HG02943 (cell line): ENCODE data around the gene PPARA.

Source experiments
- ATAC-seq: cut with Tn5 transposase; IDR thresholded peaks from one replicate; pipeline ENCODE4 v1.9.1; 2021; ENCODE audit warnings: mild to moderate bottlenecking, low read depth, moderate library complexity; ENCODE audit not compliant: unreplicated experiment

PPARA gene

DNA sequence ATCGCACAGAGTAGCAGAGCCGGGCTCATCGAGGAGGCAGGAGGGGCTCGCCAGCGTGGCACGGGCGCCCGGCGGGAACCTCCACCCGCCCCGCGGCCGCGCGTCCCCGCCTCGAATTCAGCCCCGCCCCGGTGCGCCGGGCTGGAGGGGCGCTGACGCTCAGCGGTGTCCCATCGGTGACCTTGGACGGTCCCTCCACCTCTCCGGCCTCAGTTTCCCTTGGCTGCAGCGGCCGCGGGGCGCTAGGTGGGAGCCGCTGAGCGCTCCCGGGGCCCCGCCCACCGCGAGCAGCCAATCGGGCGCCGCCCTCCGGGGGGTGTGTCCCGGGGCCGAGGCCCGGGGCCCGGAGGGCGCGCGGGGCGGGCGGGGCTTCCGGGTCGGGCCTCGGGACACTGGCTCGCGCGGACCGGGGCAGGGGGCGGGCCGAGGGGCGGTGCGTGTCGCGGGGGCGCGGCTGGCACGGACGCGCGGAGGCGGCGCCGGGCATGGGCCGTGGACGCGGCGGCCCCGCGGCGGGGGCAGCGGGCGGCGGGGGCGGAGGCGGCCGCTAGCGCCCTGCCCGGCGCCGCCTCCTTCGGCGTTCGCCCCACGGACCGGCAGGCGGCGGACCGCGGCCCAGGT lies at the start of gene PPARA:
Gene PPARA, plus strand, starts transcription at position 493 of the 621 bp plus-strand sequence. CDS start 47,858 bp downstream, outside the sequence.
- peak; percentile 54 for ATAC-seq

DNA sequence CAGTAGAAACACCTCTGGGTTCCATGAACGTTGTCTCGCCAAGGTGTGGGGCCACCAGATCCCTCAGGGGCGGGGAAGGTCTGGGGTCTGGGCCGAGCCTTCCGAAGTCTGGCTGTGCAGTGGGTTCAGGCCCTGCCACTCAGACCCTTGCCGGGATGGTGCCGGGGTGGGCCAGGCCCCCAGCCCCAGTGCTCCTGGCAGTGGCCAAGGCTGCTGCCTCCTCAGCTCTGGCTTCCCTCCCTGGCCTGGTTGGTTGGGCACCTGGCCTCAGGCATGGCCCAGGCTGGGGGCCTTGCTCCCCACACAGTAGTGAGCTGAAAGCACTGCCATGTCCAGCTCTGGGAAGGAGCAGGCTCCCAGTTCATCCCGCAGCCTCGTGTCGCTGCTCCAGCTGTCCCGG lies 48.2 kb upstream of the PPARA start:
- ATAC-seq: no peak

DNA sequence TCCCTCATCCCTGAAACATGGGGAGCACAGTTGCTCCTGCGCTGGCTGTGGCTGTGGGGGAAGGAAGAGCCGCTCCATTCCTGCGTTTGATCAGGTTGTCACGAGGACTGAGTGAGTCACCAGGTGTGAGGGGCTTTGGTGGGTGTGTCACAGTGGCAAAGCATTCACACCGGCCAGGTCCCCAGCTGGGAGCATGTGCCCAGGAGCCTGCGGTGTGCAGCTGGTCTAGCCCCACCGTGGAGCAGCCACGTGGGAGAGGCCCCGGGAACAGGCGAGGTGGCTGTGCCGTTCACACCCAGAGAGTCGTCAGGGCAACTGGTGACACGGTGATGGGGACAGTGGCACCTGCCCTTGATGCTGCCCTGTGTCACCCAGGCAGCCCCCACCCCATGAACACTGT lies 47.6 kb upstream of the PPARA start:
- ATAC-seq: no peak

DNA sequence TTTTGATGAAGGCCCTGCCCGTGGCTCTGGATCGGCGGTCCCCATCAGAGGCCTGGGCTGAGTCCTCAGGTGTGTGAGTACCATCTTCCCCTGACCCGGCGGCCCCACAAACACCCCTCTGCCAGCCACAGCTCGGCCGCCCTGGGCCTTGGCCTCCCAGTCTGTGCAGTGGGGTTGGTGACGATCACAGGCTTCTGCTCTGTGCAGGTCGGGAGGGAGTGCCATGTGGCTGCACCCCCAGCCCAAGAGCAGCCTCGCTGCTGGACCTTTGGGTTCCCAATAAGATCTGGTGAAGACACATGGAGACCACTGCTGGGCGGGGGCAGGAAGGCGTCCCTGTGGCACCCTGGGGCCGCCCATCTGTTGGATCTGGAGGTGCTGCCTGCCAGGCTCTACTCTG lies 47.1 kb upstream of the PPARA start:
- ATAC-seq: no peak

DNA sequence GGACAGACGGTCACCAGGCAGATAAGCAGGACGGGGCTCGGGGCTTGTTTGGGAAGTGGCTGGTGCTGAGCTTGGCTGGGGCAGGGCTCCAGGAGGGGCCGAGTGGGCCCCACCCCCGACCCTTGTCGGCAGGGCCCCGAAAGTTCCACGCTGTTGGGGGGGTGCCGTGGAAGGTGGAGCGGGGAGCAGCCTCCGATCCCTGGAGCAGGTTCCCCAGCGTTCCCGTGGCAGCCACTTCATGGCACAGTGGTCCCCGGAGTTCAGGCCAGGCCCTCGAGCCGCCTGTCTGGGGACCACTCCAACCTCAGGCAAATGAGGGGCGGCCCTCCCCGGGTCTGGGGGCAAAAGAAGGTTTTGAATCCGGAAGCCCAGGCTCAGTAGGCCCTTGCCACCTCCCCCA lies 46.7 kb upstream of the PPARA start:
- no peak for ATAC-seq

DNA sequence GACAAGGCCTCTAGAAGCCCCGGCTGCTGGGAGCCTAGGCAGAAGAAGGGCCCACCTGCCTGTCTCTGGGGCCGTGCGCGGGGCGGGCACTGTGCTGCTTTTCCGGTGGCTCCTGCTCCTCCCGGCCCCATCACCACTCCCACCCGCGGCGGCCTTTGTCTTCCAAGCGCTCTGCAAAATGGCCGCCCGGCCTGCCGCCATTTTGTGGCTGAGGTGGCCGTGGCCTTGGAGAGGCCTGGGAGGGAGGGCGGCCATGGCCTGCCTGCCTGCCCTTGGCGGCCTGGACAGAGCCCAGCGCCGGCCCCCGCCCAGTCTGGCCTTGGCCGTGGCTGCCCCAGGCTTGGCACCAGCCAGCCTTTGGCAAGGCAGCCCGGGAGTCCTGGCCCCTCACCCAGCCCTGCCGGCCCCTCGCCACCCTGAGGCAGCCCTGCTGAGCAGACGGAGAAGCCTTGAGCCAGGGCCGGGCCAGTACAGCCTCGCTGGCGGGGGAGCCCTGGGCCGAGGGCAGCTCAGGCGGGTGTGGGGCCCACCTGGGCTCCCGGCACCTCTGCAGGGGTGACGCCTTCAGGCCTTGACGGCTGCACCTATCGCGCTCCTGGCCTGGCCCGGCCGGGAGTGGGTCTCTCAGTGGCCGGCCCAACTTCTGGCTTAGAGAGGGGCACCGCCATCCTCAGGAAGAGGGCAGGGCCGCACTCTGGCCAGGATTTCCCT lies 46.0 kb upstream of the PPARA start:
- ATAC-seq: no peak

DNA sequence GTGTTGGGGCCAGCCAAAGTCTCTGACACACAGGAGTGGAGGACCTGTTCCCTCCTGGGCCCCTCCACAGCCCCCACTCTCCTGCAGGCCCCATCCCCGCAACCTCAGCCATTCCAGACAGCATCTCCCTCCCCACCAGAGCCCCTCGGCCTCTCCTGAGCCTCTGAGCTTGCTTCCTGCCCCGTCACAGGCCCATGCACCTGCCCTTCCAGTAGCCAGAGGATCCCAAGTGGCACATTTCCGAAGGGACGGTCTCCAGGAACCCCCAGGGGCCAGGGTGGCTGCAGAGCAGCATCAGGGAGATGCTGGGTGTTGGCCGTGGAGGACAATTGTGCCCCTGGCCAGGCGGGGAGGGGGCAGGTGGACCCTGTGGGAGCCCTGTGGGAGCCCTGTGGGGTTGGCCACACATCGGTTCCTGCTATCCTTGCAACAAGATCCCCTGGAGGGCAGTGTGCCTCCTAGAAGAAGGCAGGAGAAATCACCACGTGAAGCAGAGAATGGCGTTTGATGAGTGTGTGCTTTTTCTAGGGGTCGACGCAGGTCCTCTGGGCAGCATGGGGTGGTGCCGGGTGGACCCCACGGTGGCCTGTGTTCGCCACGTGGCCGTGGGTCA lies 45.3 kb upstream of the PPARA start:
- no peak for ATAC-seq

DNA sequence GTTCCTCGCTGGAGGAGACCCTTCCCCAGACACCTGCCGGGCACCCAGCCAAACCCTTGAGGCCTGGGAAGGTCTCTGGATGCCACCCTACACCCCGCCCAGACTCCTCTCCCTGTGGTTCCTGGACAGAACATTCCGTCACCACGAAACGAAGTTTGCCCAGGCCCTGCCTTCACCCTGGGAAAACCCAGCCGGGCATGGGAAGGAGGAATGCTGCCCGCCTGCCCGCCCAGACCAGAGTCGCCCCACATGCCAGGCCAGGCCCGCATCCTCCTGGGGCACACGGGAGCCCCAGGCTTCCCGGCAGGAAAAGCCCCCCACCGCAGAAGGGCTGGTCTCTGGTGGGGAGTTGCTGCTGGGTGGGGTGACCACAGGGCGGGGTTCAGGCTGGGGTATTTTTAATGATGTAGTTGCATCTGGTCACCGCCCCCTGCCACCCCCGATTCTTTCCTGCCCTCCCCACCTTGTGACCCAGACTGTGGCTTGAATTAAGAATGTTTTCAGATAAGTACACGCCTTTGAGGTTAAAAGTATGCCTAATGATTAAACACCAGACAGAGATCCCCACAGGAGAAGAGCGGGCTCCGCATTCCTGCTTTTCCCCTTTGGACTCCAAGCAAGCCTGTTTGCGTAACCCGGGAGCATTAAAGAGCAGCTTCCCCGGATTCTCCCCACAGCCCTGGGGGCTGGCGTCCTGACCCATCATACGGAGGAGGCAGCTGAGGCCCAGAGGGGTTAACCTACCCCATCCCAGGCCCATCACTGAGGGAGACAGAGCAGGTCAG lies 44.6 kb upstream of the PPARA start:
- ATAC-seq: no peak

DNA sequence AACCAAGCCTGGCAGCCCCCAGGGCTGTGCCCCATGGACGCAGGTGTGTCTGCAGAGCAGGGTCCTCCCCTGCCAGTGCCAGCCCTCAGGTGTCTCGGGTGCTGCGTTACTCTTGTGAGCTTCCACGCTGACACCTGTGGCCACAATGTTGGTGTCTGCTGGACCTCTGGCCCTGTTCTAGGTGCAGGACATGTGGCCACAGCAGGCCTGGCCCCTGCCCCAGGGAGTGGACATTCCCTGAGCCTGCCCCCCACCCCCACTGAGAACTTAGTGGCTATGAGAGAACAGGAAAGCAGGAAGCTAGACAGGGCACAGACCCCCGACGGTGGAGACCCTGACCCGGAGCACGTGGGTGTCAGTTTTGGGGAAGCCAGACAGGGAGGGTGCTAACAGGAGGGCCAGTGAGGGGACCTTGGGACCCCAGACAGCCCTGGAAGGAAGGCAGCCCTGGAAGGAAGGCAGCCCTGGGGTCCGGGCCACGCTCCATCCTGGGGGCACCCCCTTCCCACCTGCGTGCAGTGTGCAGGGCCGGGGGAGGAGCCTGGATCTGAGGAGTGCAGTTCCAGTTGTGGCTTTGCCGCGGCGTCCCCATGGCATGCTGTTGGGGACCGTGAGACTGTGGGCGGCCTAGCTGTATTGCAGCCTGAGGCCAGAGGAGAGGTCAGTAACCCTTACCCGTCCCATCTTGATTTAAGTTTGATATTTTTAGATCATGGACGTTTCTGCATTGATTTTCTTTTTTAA lies 43.9 kb upstream of the PPARA start:
- ATAC-seq: no peak

DNA sequence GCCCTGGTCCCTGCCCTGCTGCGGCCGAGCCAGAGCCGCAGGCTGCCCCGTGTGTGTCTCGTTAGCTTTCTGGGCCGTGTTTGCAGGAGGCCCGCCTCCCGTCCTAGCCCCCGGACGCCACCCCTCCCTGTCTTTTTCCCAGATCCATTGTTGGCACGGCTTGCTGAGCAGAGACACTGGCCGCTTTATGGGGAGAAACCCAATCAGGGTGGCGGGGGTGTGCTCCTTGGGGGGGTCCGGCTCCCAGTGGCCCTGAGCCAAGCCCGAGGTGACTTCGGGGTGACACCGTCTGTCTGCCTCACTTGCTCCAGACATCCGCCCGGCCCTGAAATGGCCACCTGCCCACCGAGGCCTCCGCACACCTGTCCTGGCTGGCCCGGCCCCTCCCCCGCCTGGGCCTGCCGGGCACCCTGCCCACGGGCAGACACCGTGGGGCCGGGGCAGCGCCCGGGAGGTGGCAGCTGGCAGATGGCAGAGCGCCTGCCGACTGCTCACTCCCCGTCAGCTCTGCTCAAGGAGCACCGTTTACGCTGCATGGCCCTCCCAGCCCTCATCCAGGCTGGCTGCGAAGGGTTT lies 43.1 kb upstream of the PPARA start:
- no peak for ATAC-seq

DNA sequence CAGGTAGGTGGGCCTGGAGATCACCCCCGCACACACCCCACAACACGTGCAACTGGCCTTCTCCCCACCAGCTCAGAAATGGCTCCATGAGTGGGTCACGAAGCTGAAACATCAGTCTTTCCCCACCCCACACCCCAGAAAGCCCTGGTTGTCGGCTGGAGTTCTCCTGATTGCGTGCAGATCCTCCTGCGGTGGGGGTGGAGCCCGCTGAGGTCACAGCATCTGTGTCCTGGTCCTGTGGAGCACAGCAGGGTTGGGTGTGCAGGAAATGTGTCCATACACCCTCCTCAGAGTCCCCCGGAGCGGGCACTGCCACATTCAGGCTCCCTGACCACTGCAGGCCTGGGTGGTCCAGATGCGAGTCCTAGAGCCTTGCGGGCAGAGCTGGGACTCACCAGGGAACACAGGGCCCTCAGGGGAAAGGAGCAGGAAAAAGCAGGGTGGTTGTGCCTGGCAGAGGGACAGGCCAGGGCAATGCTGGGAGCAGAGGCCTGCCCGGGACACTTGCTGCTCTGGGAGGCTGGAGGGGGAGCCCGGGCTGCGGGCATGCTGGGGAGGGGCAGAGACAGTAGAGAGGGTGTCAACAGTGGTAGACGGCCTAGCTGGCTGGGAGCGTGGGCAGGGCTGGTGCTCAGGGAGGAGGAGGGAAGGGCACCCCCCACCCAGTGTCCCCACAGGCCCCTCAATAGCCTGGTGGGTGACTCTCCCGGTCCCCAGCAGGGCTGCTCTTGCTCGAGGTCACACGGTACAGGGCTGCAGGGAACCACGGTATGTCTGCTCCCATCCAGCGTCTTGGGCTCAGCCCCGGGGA lies 42.4 kb upstream of the PPARA start:
- ATAC-seq: no peak

DNA sequence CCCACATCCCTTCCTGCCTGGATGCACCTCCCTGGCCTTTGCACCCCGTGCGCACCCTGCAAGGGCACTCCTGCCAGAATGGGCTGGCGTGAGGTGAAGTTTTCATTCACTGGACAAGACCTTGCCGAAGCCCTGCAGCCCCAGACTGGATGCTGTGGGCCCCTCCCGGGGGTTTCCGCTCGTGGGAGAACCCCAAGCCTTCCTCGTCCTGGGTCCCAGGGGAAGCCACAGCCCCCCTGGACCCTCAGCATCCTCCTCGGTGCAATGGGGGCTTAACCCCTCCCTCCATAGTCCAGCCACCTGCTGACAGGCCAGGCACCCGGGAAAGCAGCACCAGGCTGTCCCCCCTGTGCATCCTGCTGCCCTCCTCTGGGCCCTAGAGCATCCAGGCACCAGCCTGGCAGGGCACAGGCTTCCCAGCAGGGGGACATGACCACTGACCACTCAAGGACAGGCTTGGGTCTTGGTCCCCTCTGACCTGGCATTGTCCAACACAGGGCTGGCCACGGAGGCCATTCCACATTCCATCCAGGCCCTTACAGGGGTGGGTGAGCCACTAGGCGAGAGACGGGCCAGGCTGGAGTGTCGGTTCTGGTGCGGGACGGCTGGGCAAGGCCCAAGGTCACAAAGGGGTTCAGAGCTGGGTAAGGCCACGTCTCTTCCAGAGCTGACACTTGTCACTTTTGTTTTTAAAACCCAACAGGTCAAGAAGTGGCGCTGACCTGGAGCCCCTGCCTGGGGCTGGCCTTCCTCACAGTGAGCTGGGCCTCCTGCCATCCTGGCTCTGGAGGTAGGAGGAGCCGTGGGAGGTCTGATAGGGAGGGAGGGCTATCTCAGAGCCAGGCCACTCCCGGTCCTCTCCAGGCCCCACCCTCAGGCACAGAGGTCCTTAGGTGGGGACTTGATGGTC lies 41.5 kb upstream of the PPARA start:
- ATAC-seq: no peak

DNA sequence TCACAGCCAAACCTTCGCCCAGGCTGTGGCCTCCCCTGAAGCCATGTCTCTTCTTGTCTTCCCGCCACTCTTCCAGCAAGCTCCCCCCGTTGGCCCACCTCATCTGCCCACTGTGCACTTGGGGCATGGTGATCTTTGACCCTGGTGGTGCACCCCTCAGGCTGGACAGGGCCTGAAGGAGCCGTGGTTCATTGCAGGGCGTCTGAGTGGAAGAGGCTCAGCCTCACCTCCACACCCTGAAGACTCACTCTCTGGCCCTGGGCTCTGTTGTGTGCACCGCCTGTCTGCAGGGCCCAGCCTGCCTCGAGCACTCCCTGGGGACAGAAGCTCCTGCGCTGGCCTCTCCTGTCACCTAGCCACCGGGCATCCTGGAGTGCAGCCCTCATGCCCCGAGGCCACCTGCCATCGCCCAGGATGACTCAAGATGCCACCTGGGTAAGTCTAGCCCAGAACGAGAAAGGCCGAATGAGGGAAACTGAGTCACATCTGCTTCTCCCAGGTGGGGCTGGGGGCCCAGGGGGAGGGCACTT lies 40.8 kb upstream of the PPARA start:
- ATAC-seq: no peak

DNA sequence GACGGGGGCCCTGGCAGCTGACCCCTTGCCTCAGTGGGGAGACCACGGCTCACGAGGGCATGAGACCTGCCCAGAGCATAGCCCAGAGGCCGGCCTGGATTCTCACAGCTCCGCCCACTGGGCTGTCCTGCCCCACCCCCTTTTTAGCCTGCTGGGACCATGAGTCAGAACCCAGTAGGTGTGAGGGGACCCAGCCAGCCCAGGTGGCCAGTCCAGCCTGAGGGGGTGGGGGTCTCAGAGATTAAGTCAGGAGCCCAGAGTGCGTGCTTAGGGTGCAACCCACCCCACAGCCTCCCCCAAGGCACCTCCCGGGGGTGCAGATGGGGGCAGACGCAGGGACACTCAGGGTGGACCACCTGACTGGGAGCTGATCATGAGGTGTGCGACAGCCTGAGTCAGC lies 40.1 kb upstream of the PPARA start:
- no peak for ATAC-seq

DNA sequence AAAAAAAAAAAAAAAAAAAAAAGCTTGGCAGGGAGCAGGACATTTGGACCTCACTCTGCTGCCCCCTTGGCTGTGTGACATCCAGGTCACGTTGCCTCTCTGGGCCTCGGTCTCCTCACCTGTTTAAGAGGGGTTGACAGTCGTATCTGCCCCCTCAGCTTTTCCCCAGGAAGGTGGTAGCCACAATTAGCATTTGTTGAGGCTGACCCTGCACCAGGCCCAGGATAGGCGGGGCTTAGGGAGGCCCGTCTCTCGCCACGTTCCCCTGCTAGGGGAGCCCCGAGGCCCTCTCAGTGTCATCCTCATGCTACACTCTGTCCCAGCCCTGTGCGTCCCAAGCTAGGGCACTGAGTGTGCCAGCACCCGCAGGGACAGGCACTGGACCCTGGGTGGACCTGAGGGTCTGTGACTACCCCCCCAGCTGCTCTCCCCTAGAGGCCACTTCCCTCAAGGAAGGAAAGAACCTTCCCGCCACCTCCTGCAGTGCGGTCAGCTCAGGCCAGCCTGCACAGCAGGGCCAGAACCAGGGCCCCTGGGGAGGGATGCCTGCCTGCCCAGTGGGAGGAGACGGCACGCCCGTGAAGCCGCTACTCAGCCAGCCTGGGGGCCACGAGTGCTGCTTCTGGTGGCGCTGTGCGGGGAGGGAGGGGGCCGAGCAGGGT lies 38.5 kb upstream of the PPARA start:
- no peak for ATAC-seq

DNA sequence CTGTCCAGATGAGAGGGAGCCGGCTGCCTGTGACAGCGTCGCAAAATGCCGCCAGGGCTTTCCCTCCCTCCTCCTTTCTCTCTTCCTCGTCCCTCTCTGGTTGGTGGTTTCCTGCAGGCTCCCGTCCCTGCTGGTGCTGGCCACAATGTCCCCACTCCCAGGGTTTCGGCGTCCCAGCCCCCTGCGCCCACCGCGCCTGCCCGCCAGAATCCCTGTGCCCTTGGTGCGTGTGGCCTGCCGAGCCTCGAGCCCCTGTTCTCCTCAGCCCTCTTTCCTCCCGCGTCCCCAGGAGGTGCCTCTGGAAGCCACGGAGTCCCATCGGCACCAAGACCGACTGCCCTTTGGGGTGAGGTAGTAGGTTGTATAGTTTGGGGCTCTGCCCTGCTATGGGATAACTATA lies 37.9 kb upstream of the PPARA start:
- ATAC-seq: no peak

DNA sequence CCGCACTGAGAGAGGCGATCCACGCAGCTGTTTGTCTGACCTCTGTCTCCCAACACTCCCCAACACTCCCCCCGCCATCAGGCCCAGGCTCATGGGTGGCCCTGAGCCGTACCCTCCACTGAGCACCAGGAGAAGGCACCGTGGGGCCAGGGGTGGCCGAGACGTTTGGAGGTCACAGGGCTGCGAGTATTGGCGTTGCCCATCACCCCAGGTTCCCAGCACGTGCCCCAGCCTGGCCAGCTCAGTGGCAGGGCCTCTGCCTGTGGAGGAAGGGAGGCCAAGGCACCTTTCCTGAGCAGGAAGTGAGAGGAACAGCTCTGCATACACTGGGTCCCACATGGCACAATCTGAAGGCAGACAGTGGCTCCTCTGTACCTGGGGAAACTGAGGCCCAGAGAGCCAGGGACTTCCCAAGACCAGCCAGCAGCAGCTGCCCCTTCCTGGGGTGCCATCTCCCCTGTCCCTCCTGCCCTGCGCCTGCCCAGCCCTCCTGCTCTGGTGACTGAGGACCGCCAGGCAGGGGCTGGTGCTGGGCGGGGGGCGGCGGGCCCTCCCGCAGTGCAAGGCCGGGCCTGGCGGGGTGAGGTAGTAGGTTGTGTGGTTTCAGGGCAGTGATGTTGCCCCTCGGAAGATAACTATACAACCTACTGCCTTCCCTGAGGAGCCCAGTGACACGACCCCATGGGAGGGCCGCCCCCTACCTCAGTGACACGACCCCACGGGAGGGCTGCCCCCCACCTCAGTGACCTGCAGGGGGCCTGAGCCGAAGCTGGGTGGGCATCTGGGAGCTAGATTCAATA lies 37.0 kb upstream of the PPARA start:
- no peak for ATAC-seq
